ENCODE data around the gene PPP1R37. TPM values are rescaled to one million over a fixed set of nuclear protein-coding genes. Genes with fewer than 3 reads are reported as not detected.

The PPP1R37 gene
- total and polyA plus RNA-seq, 5 donors from 2014 or later = 0.61 to 17.4 (median 0.69) TPM

- Mint-ChIP-seq H3K9me3 (peaks cover 0 to 2% (median 0%) of the 10 kb centered on the region in 7 donors), H3K27me3 (no peaks in the 10 kb centered on the region), H3K27ac (peak overlapping the region in 1 of 3 donors; percentile 44), H3K36me3 (no peaks in the 10 kb centered on the region), H3K4me3 (peak overlapping the region in 2 of 4 donors; percentile 73 to 77), H3K4me1 (peaks cover 6 to 87% (median 48%) of the 10 kb centered on the region in 4 donors)
- no peaks in the 10 kb centered on the region for H3K27me3 ChIP-seq (ENCODE audit: control insufficient read depth, insufficient read depth, low read length)
- no peak overlapping the region for H3K4me3 ChIP-seq (ENCODE audit: low read depth, low read length)
- H3K27ac ChIP-seq (ENCODE audit: insufficient read depth, low read length, poor library complexity, severe bottlenecking) = no peak overlapping the region
- no peak for ATAC-seq (ENCODE audit: low read depth in 2 of 2)
- DNase-seq = no peak
- no peaks in the 10 kb centered on the region for H3K36me3 ChIP-seq (ENCODE audit: control insufficient read depth, insufficient read depth, low read length)
- peaks cover 35% of the 10 kb centered on the region for H3K4me1 ChIP-seq (ENCODE audit: control insufficient read depth, insufficient read depth, low read length, poor library complexity, severe bottlenecking)
- no peaks in the 10 kb centered on the region for H3K9me3 ChIP-seq (ENCODE audit: control insufficient read depth in 2 of 2, low read length in 2 of 2)
Observed at GRCh38 chr19:45099467-45100191, 6.7 kb downstream of the PPP1R37 start.

- H3K27me3 Mint-ChIP-seq = no peaks in the 10 kb centered on the region
- ATAC-seq (ENCODE audit: low read depth in 2 of 2) = no peak
- Histone ChIP-seq H3K9me3 (ENCODE audit: control insufficient read depth in 2 of 2, low read length in 2 of 2) (no peaks in the 10 kb centered on the region), H3K27me3 (ENCODE audit: control insufficient read depth, insufficient read depth, low read length) (no peaks in the 10 kb centered on the region), H3K4me3 (ENCODE audit: low read depth, low read length) (no peak overlapping the region), H3K36me3 (ENCODE audit: control insufficient read depth, insufficient read depth, low read length) (no peaks in the 10 kb centered on the region), H3K27ac (ENCODE audit: insufficient read depth, low read length, poor library complexity, severe bottlenecking) (no peak overlapping the region), H3K4me1 (ENCODE audit: control insufficient read depth, insufficient read depth, low read length, poor library complexity, severe bottlenecking) (peaks cover 36% of the 10 kb centered on the region)
- peaks cover 8 to 87% (median 48%) of the 10 kb centered on the region in 4 donors for H3K4me1 Mint-ChIP-seq
- DNase-seq = no peak
- peaks cover 0 to 2% (median 0%) of the 10 kb centered on the region in 7 donors for H3K9me3 Mint-ChIP-seq
- H3K36me3 Mint-ChIP-seq = no peaks in the 10 kb centered on the region
- peak overlapping the region in 2 of 3 donors; percentile 28 to 62 for H3K27ac Mint-ChIP-seq
- peak overlapping the region in 2 of 4 donors; percentile 5 to 68 for H3K4me3 Mint-ChIP-seq
Observed at GRCh38 chr19:45100201-45100600, 7.2 kb downstream of the PPP1R37 start.

GRCh38 chr19:45100846-45101252 is 7.9 kb downstream of the PPP1R37 start:
- DNase-seq = no peak
- H3K4me3 Mint-ChIP-seq = peak overlapping the region in 2 of 4 donors; percentile 39 to 68
- ATAC-seq (ENCODE audit: low read depth in 2 of 2) = no peak

GRCh38 chr19:45101806-45102205 is 8.8 kb downstream of the PPP1R37 start:
- no peak for DNase-seq
- Mint-ChIP-seq H3K9me3 (peaks cover 0 to 2% (median 0%) of the 10 kb centered on the region in 7 donors), H3K4me1 (peaks cover 8 to 84% (median 39%) of the 10 kb centered on the region in 4 donors), H3K27ac (peak overlapping the region in 1 of 3 donors; percentile 62), H3K27me3 (no peaks in the 10 kb centered on the region), H3K36me3 (no peaks in the 10 kb centered on the region), H3K4me3 (peak overlapping the region in 1 of 4 donors; percentile 68)
- Histone ChIP-seq H3K9me3 (ENCODE audit: control insufficient read depth in 2 of 2, low read length in 2 of 2) (no peaks in the 10 kb centered on the region), H3K36me3 (ENCODE audit: control insufficient read depth, insufficient read depth, low read length) (no peaks in the 10 kb centered on the region), H3K4me3 (ENCODE audit: low read depth, low read length) (no peak overlapping the region), H3K27ac (ENCODE audit: insufficient read depth, low read length, poor library complexity, severe bottlenecking) (no peak overlapping the region), H3K4me1 (ENCODE audit: control insufficient read depth, insufficient read depth, low read length, poor library complexity, severe bottlenecking) (peaks cover 38% of the 10 kb centered on the region), H3K27me3 (ENCODE audit: control insufficient read depth, insufficient read depth, low read length) (no peaks in the 10 kb centered on the region)
- ATAC-seq (ENCODE audit: low read depth in 2 of 2) = no peak

More at GRCh38 chr19:45100846-45101252, 7.9 kb downstream of the PPP1R37 start:
- no peak overlapping the region for H3K4me3 ChIP-seq (ENCODE audit: low read depth, low read length)
- Mint-ChIP-seq H3K9me3 (peaks cover 0 to 2% (median 0%) of the 10 kb centered on the region in 7 donors), H3K27ac (peak overlapping the region in 2 of 3 donors; percentile 31 to 62), H3K36me3 (no peaks in the 10 kb centered on the region), H3K4me1 (peaks cover 8 to 87% (median 47%) of the 10 kb centered on the region in 4 donors), H3K27me3 (no peaks in the 10 kb centered on the region)
- H3K27me3 ChIP-seq (ENCODE audit: control insufficient read depth, insufficient read depth, low read length) = no peaks in the 10 kb centered on the region
- H3K4me1 ChIP-seq (ENCODE audit: control insufficient read depth, insufficient read depth, low read length, poor library complexity, severe bottlenecking) = peaks cover 38% of the 10 kb centered on the region
- no peaks in the 10 kb centered on the region for H3K36me3 ChIP-seq (ENCODE audit: control insufficient read depth, insufficient read depth, low read length)
- no peaks in the 10 kb centered on the region for H3K9me3 ChIP-seq (ENCODE audit: control insufficient read depth in 2 of 2, low read length in 2 of 2)
- no peak overlapping the region for H3K27ac ChIP-seq (ENCODE audit: insufficient read depth, low read length, poor library complexity, severe bottlenecking)

GRCh38 chr19:45102481-45102880 is 9.5 kb downstream of the PPP1R37 start:
- no peaks in the 10 kb centered on the region for H3K27me3 Mint-ChIP-seq
- H3K4me1 Mint-ChIP-seq = peaks cover 8 to 79% (median 38%) of the 10 kb centered on the region in 4 donors
- Histone ChIP-seq H3K36me3 (ENCODE audit: control insufficient read depth, insufficient read depth, low read length) (no peaks in the 10 kb centered on the region), H3K4me3 (ENCODE audit: low read depth, low read length) (no peak overlapping the region), H3K4me1 (ENCODE audit: control insufficient read depth, insufficient read depth, low read length, poor library complexity, severe bottlenecking) (peaks cover 38% of the 10 kb centered on the region), H3K27me3 (ENCODE audit: control insufficient read depth, insufficient read depth, low read length) (no peaks in the 10 kb centered on the region), H3K27ac (ENCODE audit: insufficient read depth, low read length, poor library complexity, severe bottlenecking) (peak overlapping the region; percentile 61), H3K9me3 (ENCODE audit: control insufficient read depth in 2 of 2, low read length in 2 of 2) (no peaks in the 10 kb centered on the region)
- ATAC-seq (ENCODE audit: low read depth in 2 of 2) (no peak), DNase-seq (no peak)
- H3K36me3 Mint-ChIP-seq = no peaks in the 10 kb centered on the region
- H3K9me3 Mint-ChIP-seq = peaks cover 0 to 2% (median 0%) of the 10 kb centered on the region in 7 donors
- peak overlapping the region in 1 of 4 donors; percentile 67 for H3K4me3 Mint-ChIP-seq
- peak overlapping the region in 2 of 3 donors; percentile 56 to 89 for H3K27ac Mint-ChIP-seq

GRCh38 chr19:45103156-45103507 is 10.2 kb downstream of the PPP1R37 start:
- Mint-ChIP-seq H3K36me3 (no peaks in the 10 kb centered on the region), H3K27me3 (no peaks in the 10 kb centered on the region), H3K9me3 (peaks cover 0 to 2% (median 0%) of the 10 kb centered on the region in 7 donors), H3K4me1 (peaks cover 8 to 75% (median 39%) of the 10 kb centered on the region in 4 donors), H3K27ac (peak overlapping the region; percentile 56 to 89 (median 85)), H3K4me3 (peak overlapping the region; percentile 67 to 83 (median 76))
- H3K9me3 ChIP-seq (ENCODE audit: control insufficient read depth in 2 of 2, low read length in 2 of 2) = no peaks in the 10 kb centered on the region
- H3K4me1 ChIP-seq (ENCODE audit: control insufficient read depth, insufficient read depth, low read length, poor library complexity, severe bottlenecking) = peaks cover 32% of the 10 kb centered on the region
- ATAC-seq (ENCODE audit: low read depth in 2 of 2) (peak; percentile 73 to 91), DNase-seq (peak in 2 of 3 donors; percentile 59 to 76)
- no peaks in the 10 kb centered on the region for H3K27me3 ChIP-seq (ENCODE audit: control insufficient read depth, insufficient read depth, low read length)
- peak overlapping the region; percentile 61 for H3K27ac ChIP-seq (ENCODE audit: insufficient read depth, low read length, poor library complexity, severe bottlenecking)
- peak overlapping the region; percentile 19 for H3K4me3 ChIP-seq (ENCODE audit: low read depth, low read length)
- H3K36me3 ChIP-seq (ENCODE audit: control insufficient read depth, insufficient read depth, low read length) = no peaks in the 10 kb centered on the region

GRCh38 chr19:45103508-45104319 is 10.7 kb downstream of the PPP1R37 start:
- Mint-ChIP-seq H3K9me3 (peaks cover 0 to 2% (median 0%) of the 10 kb centered on the region in 7 donors), H3K27ac (peak overlapping the region; percentile 56 to 90 (median 89)), H3K4me1 (peaks cover 8 to 69% (median 35%) of the 10 kb centered on the region in 4 donors), H3K4me3 (peak overlapping the region; percentile 21 to 83 (median 72)), H3K36me3 (no peaks in the 10 kb centered on the region), H3K27me3 (no peaks in the 10 kb centered on the region)
- Histone ChIP-seq H3K27ac (ENCODE audit: insufficient read depth, low read length, poor library complexity, severe bottlenecking) (peak overlapping the region; percentile 61), H3K27me3 (ENCODE audit: control insufficient read depth, insufficient read depth, low read length) (no peaks in the 10 kb centered on the region), H3K36me3 (ENCODE audit: control insufficient read depth, insufficient read depth, low read length) (no peaks in the 10 kb centered on the region), H3K4me1 (ENCODE audit: control insufficient read depth, insufficient read depth, low read length, poor library complexity, severe bottlenecking) (peaks cover 32% of the 10 kb centered on the region), H3K9me3 (ENCODE audit: control insufficient read depth in 2 of 2, low read length in 2 of 2) (no peaks in the 10 kb centered on the region), H3K4me3 (ENCODE audit: low read depth, low read length) (peak overlapping the region; percentile 19)
- DNase-seq (no peak), ATAC-seq (ENCODE audit: low read depth in 2 of 2) (peak in 1 of 2 donors; percentile 32)

All from CD4-positive, CD25-positive, alpha-beta regulatory T cell (primary cell).